Measurements from ENCODE around the gene ATP6V1F.

The ATP6V1F gene, protein sequence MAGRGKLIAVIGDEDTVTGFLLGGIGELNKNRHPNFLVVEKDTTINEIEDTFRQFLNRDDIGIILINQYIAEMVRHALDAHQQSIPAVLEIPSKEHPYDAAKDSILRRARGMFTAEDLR

DNA sequence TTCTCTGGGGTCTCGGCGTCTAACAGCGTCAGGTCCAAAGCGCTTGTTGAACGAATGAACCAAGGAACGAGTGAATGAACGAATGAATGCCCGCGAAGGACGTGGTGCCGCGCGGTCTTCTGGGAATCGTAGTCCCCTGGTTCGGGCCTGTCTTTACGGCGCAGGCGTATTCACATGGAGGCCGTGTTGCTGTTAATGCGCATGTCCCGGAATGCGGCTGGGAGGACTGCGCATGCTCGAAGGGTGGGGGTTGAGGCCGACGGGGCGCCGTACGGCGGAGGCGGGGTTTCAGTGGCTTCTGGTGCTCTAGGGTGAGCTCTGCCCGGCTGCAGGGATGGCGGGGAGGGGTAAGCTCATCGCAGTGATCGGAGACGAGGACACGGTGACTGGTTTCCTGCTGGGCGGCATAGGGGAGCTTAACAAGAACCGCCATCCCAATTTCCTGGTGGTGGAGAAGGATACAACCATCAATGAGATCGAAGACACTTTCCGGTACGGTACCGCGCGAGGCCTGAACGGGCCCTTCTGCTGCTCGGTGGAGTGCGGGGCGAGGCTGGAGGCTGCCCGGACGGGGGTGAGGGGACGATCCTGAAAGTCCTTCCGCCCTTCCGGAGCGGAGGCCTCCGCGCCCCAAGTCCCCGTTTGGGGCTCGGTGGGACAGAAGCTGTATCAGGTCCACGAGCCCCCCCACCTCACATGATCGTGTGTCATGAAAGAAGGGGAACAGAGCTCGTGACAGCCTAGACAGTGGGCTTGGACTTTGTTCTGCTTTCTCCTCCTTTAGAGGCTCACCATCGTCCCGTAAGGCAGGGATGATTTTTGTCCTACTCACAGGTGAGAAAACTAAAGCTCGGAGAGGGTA lies at the start of gene ATP6V1F:
Gene ATP6V1F (plus strand): TSS at position 286 of the 862 bp plus-strand sequence. CDS start 49 bp downstream, at position 335.
- peak within 1 kb of the TSS; percentile 98 for H3K27ac Mint-ChIP-seq
- DNase-seq (peak; percentile 98), ATAC-seq (replicated peaks) (peak; percentile 89 to 92)
- peaks cover 25 to 31% of the 10 kb centered on the region in 2 donors for H3K36me3 Mint-ChIP-seq
- H3K9me3 Mint-ChIP-seq, result no peaks in the 10 kb centered on the region
- peaks cover 35 to 47% of the 10 kb centered on the region in 2 donors for H3K4me1 Mint-ChIP-seq
- peaks cover 0 to 3% of the 10 kb centered on the region in 2 donors for H3K27me3 Mint-ChIP-seq
- H3K4me3 Mint-ChIP-seq, result peak within 1 kb of the TSS; percentile 85 to 94

DNA sequence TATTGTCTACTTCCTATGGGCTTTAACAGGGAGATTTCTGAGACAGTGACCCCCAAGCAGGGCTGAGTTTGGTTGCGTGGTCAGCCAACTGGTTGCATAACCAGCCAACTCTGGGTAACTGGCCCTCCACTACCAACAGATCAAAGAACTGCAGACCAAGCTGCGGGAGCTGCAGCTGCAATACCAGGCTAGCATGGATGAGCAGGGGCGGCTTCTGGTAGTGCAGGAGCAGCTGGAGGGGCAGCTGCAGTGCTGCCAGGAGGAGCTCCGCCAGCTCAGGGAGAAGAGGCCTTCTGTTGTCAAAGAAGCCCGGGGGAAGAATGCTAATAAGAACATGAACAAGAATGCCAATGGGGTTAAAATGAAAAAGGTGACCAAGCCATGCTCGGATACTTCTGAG lies 48.2 kb upstream of the ATP6V1F start:
- Mint-ChIP-seq H3K27me3 (peaks cover 4 to 6% of the 10 kb centered on the region in 2 donors), H3K4me1 (peaks cover 0 to 5% of the 10 kb centered on the region in 2 donors), H3K9me3 (no peaks in the 10 kb centered on the region), H3K4me3 (no peak overlapping the region), H3K36me3 (no peaks in the 10 kb centered on the region), H3K27ac (no peak overlapping the region)
- DNase-seq, result no peak
- ATAC-seq (replicated peaks), result no peak

DNA sequence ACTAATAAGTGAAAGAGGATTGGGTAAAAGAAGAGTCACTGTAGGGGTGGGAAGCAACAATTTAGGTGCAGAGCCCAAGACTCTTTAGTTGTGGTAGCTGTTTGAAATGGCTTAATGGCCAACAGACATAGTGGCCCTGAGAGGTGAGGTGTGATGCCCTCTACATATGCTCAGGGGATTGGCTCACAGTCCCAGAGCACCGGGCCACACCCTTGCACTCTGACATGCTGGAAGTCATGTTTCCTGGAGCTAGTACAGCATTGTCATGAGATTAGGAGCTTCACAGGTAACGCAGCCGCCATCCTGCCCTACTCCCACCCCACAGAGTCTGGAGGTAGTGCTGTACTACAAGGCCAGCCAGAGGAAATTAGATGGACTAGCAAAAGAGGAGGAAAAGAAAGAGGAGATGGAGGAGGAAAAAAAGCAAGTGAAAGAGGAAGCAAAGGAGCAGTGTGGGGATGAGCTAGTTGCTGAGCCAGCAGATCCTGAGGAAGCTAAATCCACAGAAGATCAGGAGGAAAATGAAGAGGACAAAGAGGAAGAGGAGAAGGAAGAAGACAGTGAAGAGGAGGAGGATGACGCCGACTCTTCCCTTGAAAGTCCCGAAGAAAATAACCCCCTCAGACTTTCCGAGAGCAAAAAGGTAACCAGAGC lies 47.2 kb upstream of the ATP6V1F start:
- H3K4me3 Mint-ChIP-seq, result no peak overlapping the region
- DNase-seq (no peak), ATAC-seq (replicated peaks) (no peak)
- H3K27ac Mint-ChIP-seq, result no peak overlapping the region
- no peaks in the 10 kb centered on the region for H3K36me3 Mint-ChIP-seq
- H3K9me3 Mint-ChIP-seq, result no peaks in the 10 kb centered on the region
- peaks cover 5 to 7% of the 10 kb centered on the region in 2 donors for H3K4me1 Mint-ChIP-seq
- H3K27me3 Mint-ChIP-seq, result peaks cover 4 to 6% of the 10 kb centered on the region in 2 donors

DNA sequence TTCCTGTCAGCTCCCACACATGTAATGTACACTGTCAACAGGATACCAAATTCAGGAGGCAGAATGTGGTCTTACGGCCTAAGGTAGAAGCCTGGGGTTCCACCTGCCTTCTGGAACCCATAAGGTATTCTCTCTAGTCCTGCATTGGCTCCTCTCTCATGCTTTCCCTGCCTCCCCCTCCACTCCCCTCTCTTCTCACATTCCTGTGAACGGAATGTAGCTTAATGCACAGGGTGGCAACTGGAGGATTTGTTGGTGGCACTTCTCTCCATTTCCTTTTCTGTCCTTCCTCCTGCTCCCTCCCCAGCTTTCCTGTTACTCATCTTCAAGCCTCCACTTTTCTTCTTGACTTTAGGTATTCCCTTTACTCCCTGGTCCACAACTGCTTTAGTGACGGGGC lies 44.0 kb upstream of the ATP6V1F start:
- no peaks in the 10 kb centered on the region for H3K9me3 Mint-ChIP-seq

DNA sequence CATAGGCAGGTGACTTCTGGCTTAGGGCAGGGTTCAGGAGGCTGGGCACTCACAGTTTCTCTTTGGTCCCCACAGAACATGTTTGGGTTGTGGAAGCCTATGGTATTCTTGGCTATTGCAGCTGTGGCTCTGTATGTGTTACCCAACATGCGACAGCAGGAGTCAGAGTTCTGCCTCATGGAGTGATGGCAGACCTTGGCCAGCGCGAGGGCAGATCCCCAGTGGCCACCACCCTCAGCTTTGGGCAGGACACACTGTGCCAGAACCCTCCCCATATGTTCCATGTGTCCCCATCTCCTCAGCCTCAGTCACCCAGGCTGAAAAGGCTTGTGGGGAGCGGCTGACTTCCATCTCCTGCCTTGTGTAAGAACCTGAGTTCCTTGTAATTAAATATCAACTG lies 40.9 kb upstream of the ATP6V1F start:
- no peaks in the 10 kb centered on the region for H3K9me3 Mint-ChIP-seq
- H3K4me3 Mint-ChIP-seq, result no peak overlapping the region
- H3K27me3 Mint-ChIP-seq, result peaks cover 11 to 15% of the 10 kb centered on the region in 2 donors
- no peak for DNase-seq
- peaks cover 2 to 5% of the 10 kb centered on the region in 2 donors for H3K4me1 Mint-ChIP-seq
- H3K36me3 Mint-ChIP-seq, result no peaks in the 10 kb centered on the region
- no peak overlapping the region for H3K27ac Mint-ChIP-seq
- ATAC-seq (replicated peaks), result no peak

More for the DNA sequence above, 44.0 kb upstream of the ATP6V1F start:
- no peak for ATAC-seq (replicated peaks)
- Mint-ChIP-seq H3K27me3 (peaks cover 4 to 6% of the 10 kb centered on the region in 2 donors), H3K4me3 (no peak overlapping the region), H3K4me1 (peaks cover 5 to 7% of the 10 kb centered on the region in 2 donors), H3K36me3 (no peaks in the 10 kb centered on the region), H3K27ac (no peak overlapping the region)
- no peak for DNase-seq

DNA sequence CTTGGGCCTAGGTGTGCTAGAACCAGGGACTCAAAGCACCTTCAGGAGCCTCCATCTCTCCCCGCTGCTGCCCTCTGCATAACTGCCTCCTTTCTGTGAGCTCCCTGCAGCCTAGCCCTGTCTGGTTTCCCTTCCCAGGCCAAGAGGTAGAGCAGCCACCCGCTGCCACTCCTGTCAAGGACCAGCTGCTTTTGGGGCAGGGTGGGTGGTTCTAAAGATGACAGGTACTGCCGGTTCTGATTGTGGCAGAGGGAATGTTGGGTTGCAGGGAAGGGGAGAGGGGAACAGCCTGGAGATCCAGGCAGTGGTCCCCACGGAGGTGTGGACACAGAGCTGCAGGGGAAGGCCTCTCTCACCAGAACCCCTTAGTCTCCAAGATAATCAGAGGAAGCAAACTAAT lies 36.1 kb upstream of the ATP6V1F start:
- Mint-ChIP-seq H3K9me3 (no peaks in the 10 kb centered on the region), H3K4me3 (no peak overlapping the region), H3K27me3 (peaks cover 46 to 55% of the 10 kb centered on the region in 2 donors), H3K36me3 (no peaks in the 10 kb centered on the region), H3K27ac (no peak overlapping the region), H3K4me1 (peaks cover 16 to 23% of the 10 kb centered on the region in 2 donors)
- no peak for ATAC-seq (replicated peaks)
- no peak for DNase-seq

DNA sequence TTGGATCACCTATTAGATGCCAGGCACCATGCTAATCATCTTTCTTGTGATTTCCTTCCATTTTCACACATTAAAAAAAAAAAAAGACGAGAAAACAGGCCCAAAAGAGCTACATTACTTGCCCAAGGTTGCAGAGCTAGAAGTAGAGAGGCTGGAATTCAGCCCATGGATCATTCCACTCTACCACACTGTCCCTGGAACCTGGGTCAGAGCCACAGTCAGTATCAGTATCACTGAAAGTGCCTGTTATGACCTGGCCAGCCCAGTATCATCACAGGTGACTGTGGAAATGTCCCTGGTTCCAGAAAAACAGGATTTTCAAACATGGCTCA lies 35.8 kb upstream of the ATP6V1F start:
- Mint-ChIP-seq H3K27ac (no peak overlapping the region), H3K27me3 (peaks cover 49 to 59% of the 10 kb centered on the region in 2 donors), H3K4me1 (peaks cover 20 to 27% of the 10 kb centered on the region in 2 donors), H3K9me3 (no peaks in the 10 kb centered on the region), H3K36me3 (no peaks in the 10 kb centered on the region), H3K4me3 (no peak overlapping the region)
- DNase-seq (no peak), ATAC-seq (replicated peaks) (no peak)

DNA sequence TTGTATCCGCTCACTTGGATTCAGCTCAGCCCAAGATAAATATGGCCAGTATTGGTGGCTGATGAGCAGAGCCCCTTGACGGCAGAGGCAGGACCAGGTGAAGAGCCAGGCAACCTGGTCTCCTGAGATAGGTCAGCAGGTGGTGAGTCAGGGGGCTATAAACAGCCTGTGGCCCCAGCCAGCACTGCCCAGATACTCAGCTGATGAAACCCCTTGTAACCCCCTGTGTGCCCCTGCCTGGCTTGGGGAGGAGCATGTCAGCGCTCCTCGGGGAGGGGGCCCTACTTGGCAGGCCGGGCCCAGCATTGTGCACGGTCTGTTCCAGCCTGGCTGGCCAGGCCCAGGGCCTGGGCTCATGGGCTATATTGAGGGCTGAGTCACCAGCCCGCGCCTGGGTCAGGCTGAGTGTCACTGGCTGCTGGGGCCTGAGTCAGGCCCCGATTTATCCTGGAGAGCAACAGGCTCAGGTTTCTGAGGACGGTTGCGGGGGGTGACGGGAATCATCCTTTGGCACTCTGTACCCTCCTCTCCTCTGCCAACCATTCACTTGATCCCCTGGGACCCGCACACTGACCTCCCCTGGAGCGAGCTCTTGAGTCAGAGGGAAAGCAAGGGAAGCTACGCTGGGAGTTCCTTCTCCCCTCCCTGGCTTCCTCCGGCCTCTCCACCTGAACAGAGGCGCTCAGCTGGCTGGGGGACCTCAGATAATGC lies 35.3 kb upstream of the ATP6V1F start:
- Mint-ChIP-seq H3K36me3 (no peaks in the 10 kb centered on the region), H3K27ac (no peak overlapping the region), H3K27me3 (peaks cover 52 to 64% of the 10 kb centered on the region in 2 donors), H3K4me3 (no peak overlapping the region), H3K9me3 (no peaks in the 10 kb centered on the region), H3K4me1 (peaks cover 21 to 32% of the 10 kb centered on the region in 2 donors)
- ATAC-seq (replicated peaks) (no peak), DNase-seq (no peak)

DNA sequence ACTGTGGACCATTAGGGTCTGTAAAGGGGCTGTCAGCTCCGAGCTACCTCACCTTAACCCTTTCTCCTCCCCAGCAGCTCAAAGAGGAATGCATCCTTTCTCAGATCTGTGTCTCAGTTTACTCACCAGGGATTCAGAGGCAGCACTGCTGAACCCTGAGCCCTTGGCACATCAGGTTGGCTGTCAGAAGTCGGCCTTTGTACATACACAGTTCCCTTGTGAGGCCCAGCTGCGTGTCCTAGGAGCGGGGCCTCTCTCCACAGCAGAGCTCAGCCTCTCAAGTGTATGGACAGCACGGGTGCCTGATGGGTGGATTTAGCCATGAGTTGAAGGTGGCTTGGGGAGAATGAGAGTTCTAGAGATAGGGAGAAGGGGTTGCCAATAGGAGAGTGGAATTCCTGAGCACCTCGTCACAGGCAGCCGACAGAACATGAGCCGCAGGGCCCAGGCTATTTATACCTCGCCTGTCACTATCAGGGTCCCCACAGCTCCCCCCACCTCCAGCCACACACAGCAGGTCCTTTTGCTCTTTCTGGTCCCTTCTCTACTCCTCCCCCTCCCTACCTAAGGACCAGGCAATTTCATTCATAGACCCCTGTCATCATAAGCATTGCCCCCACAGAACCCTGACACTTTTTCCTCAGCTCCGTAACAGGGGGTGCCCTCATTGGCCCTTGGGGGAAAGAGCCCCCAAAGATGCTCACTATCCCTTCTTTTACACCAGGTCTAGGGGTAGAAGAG lies 34.5 kb upstream of the ATP6V1F start:
- ATAC-seq (replicated peaks) (no peak), DNase-seq (no peak)
- Mint-ChIP-seq H3K27me3 (peaks cover 55 to 72% of the 10 kb centered on the region in 2 donors), H3K9me3 (no peaks in the 10 kb centered on the region), H3K36me3 (no peaks in the 10 kb centered on the region), H3K27ac (no peak overlapping the region), H3K4me3 (no peak overlapping the region), H3K4me1 (peaks cover 23 to 36% of the 10 kb centered on the region in 2 donors)

DNA sequence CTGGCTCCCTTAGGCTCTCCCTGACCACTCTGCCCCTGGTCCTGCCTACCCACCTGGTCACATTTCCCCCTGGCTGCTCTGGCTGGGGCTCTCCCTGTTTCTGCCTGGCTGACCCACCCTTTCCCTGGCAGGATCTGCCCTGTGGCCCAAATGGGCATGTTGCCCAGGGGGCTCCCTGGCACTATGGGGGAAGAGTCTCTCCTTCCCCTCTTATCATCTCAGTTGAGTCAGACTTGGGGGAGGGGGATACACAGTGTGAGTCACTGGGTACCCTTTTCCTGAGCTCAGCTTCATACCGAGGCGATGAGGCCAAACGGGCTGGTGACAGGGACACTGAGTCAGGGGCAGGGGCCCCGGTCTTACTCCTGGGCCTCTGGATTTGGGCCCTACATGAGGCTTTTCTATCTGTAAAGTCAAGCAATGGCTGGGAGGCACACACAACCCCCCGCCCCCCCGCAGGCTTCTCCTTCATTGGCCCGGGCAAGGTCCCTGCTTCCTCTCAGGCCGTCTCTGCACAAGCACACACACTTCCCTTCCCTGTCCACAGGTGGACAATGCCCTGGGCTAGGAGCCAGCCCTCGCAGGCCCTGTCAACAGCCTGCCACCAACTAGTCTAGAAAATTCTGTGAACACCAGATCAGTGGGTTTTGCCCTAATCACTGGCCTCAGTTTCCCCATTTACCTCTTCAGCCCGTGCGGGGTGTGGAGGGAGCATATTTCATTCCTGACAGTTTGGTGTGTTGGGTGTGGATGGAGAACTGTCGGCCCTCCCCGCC lies 33.1 kb upstream of the ATP6V1F start:
- Mint-ChIP-seq H3K27ac (no peak overlapping the region), H3K36me3 (no peaks in the 10 kb centered on the region), H3K27me3 (peaks cover 59 to 79% of the 10 kb centered on the region in 2 donors), H3K4me1 (peaks cover 23 to 36% of the 10 kb centered on the region in 2 donors), H3K9me3 (no peaks in the 10 kb centered on the region), H3K4me3 (peak overlapping the region in 1 of 2 donors; percentile 6)
- ATAC-seq (replicated peaks) (no peak), DNase-seq (no peak)

DNA sequence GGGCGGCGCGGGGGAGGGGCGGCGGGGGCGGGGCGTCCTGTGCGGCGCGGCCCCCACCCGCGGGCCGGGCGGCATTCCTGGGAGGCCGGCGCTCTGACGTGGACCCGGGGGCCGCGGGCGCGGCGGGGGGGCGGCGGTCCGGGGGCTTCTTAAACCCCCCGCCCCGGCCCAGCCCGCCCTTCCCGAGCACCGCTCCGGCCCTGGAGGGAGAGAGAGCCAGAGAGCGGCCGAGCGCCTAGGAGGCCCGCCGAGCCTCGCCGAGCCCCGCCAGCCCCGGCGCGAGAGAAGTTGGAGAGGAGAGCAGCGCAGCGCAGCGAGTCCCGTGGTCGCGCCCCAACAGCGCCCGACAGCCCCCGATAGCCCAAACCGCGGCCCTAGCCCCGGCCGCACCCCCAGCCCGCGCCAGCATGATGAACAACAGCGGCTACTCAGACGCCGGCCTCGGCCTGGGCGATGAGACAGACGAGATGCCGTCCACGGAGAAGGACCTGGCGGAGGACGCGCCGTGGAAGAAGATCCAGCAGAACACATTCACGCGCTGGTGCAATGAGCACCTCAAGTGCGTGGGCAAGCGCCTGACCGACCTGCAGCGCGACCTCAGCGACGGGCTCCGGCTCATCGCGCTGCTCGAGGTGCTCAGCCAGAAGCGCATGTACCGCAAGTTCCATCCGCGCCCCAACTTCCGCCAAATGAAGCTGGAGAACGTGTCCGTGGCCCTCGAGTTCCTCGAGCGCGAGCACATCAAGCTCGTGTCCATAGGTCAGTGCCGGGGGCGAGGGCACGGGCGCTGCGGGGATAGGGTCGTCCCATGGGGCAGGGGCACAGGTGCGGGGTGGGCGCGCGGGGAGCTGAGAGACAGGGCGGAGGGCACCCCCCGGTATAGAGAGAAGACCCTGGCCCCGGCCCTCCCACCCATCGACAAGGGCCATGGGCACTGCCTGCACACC lies 32.2 kb upstream of the ATP6V1F start, which contains the start of gene FLNC:
Gene FLNC (plus strand): TSS at position 176 of the 947 bp plus-strand sequence. CDS start 232 bp downstream, at position 408.
- H3K27ac Mint-ChIP-seq, result peak within 1 kb of the TSS; percentile 51
- peaks cover 23 to 36% of the 10 kb centered on the region in 2 donors for H3K4me1 Mint-ChIP-seq
- peak within 1 kb of the TSS; percentile 65 to 82 for H3K4me3 Mint-ChIP-seq
- ATAC-seq (replicated peaks) (peak; percentile 48 to 58), DNase-seq (no peak)
- H3K27me3 Mint-ChIP-seq, result peaks cover 59 to 79% of the 10 kb centered on the region in 2 donors
- H3K36me3 Mint-ChIP-seq, result no peaks in the 10 kb centered on the region
- no peaks in the 10 kb centered on the region for H3K9me3 Mint-ChIP-seq
